Measurements from ENCODE around the gene PRAC2.

- TF ChIP-seq CTCF (IDR thresholded peaks at IDR 0.05; ENCODE audit: insufficient read depth, low read depth, low read length) (no peak), EZH2 (IDR thresholded peaks at IDR 0.05; ENCODE audit: insufficient read depth, low read length) (no peak)
Observed at GRCh38 chr17:48748718-48749566, 26.0 kb downstream of the PRAC2 start.

Measured in astrocyte (in vitro differentiated cells and primary cell).